Liver (tissue), 3 donors: ENCODE results near the gene PATZ1.
A peak's percentile ranks its signal among the peaks of the same experiment; 100 is the strongest.

Source experiments
- ATF3 ChIP-seq: IDR thresholded peaks from 2 replicates; pipeline ENCODE4 v1.6.1; 2016; ENCODE audit warnings: antibody characterized with exemption
- CTCF ChIP-seq: fragments of 150-350 bp; IDR thresholded peaks from 2 replicates; pipeline ENCODE4 v1.5.1; 2017; ENCODE audit warnings: improper control_type of control experiment, low read depth, low read length; ENCODE audit not compliant: missing input control
- EGR1 ChIP-seq, 2 donors: IDR thresholded peaks; 2 replicates each; pipeline ENCODE4 v1.6.1; 2016 to 2018; ENCODE audit warnings: antibody characterized with exemption in 2 of 2, low read depth in 2 of 2
- FOXA1 ChIP-seq: IDR thresholded peaks from 2 replicates; pipeline ENCODE4 v1.6.1; 2016; ENCODE audit warnings: antibody characterized with exemption
- GABPA ChIP-seq, 2 donors: IDR thresholded peaks in 1 of 2; conservative IDR thresholded peaks in 1 of 2; 2 replicates each; pipeline ENCODE4 v1.6.1; 2016; ENCODE audit warnings: antibody characterized with exemption in 2 of 2, mild to moderate bottlenecking in 1 of 2, moderate library complexity in 1 of 2
- HNF4G ChIP-seq: IDR thresholded peaks from 2 replicates; pipeline ENCODE4 v1.6.1; 2016; ENCODE audit warnings: antibody characterized with exemption
- NR2F2 ChIP-seq: IDR thresholded peaks from 2 replicates; pipeline ENCODE4 v1.6.1; 2016; ENCODE audit warnings: antibody characterized with exemption
- RAD21 ChIP-seq, 2 donors: IDR thresholded peaks; 2 replicates each; pipeline ENCODE4 v1.6.1; 2016; ENCODE audit warnings: antibody characterized with exemption in 2 of 2, mild to moderate bottlenecking in 2 of 2
- REST ChIP-seq: IDR thresholded peaks from 2 replicates; pipeline ENCODE4 v1.6.1; 2016; ENCODE audit warnings: antibody characterized with exemption, mild to moderate bottlenecking
- SP1 ChIP-seq: IDR thresholded peaks from 2 replicates; pipeline ENCODE4 v1.6.1; 2018; ENCODE audit warnings: antibody characterized with exemption, mild to moderate bottlenecking
- TAF1 ChIP-seq: conservative IDR thresholded peaks from 2 replicates; pipeline ENCODE4 v1.6.1; 2016; ENCODE audit warnings: antibody characterized with exemption, mild to moderate bottlenecking
- YY1 ChIP-seq: IDR thresholded peaks from 2 replicates; pipeline ENCODE4 v1.6.1; 2016; ENCODE audit warnings: antibody characterized with exemption, mild to moderate bottlenecking
- ZBTB33 ChIP-seq: IDR thresholded peaks from 2 replicates; pipeline ENCODE4 v1.6.1; 2016; ENCODE audit warnings: antibody characterized with exemption
- donor health status: healthy.
- donor health status: healthy.

GRCh38 chr22:31345331-31346254 is 553 bp downstream of the PATZ1 start:
- no peak for TF ChIP-seq EGR1 (IDR thresholded peaks at IDR 0.05; ENCODE audit: low read depth in 2 of 2)
- TF ChIP-seq CTCF = peak; percentile 90
- TF ChIP-seq RAD21 (IDR thresholded peaks at IDR 0.05) = peak; percentile 49 to 63
- TF ChIP-seq REST = no peak
- TF ChIP-seq ZBTB33 = no peak
- TF ChIP-seq YY1 = no peak
- no peak for TF ChIP-seq SP1
- no peak for TF ChIP-seq ATF3
- TF ChIP-seq TAF1 = no peak
- no peak for TF ChIP-seq NR2F2
- no peak for TF ChIP-seq HNF4G
- no peak for TF ChIP-seq FOXA1
- no peak for TF ChIP-seq GABPA (IDR thresholded peaks at IDR 0.05 in 1 of 2, conservative IDR thresholded peaks at IDR 0.05 in 1 of 2)
